HL-60 (cell line): Measurements from ENCODE around the gene GLRA1.
A peak's percentile ranks its signal among the peaks of the same experiment; 100 is the strongest.

Experiments
- DNase-seq, 2 experiments: peaks; one replicate each; pipeline ENCODE4 v3.0.0-alpha.2; 2010 to 2020; ENCODE audit warnings: low read depth in 1 of 2, low spot score in 1 of 2
- H3K27ac ChIP-seq: fragments of 250-450 bp; sonication (Bioruptor Pico); replicated peaks from 2 replicates; pipeline ENCODE4 v1.5.1; 2020; ENCODE audit warnings: mild to moderate bottlenecking, moderate library complexity
- H3K27me3 ChIP-seq: fragments of 250-450 bp; sonication (Bioruptor Pico); 2 replicates; pipeline ENCODE4 v1.5.1; 2021; ENCODE audit warnings: mild to moderate bottlenecking, moderate library complexity; ENCODE audit not compliant: insufficient read depth, poor library complexity, severe bottlenecking
- H3K4me3 ChIP-seq: replicated peaks from 2 replicates; pipeline ENCODE4 v1.5.1; 2011; ENCODE audit warnings: mild to moderate bottlenecking, control low read depth, low read length; ENCODE audit not compliant: insufficient read depth
- CTCF ChIP-seq: IDR thresholded peaks from one replicate; pipeline ENCODE4 v1.5.1; 2011; ENCODE audit warnings: low read length, control low read depth, inconsistent platforms; ENCODE audit not compliant: insufficient read depth
- GABPA ChIP-seq: IDR thresholded peaks from 2 replicates; pipeline ENCODE4 v1.6.1; 2012; ENCODE audit warnings: low read depth
- POLR2AphosphoS5 ChIP-seq: IDR thresholded peaks from 2 replicates; pipeline ENCODE4 v1.6.1; 2012; ENCODE audit warnings: low read depth
- REST ChIP-seq: IDR thresholded peaks from 2 replicates; pipeline ENCODE4 v1.6.1; 2012; ENCODE audit warnings: low read depth; ENCODE audit not compliant: insufficient replicate concordance
- SPI1 ChIP-seq: IDR thresholded peaks from 2 replicates; pipeline ENCODE4 v1.6.1; 2012; ENCODE audit warnings: low read depth, mild to moderate bottlenecking, borderline replicate concordance

The GLRA1 gene

GRCh38 chr5:151780348-151780747, 144.3 kb downstream of the GLRA1 start:
- TF ChIP-seq CTCF = no peak
- no peak for TF ChIP-seq POLR2AphosphoS5
- no peak for TF ChIP-seq SPI1
- no peak for TF ChIP-seq GABPA
- no peak for TF ChIP-seq REST

GRCh38 chr5:151779531-151780125, 145.0 kb downstream of the GLRA1 start:
- TF ChIP-seq CTCF (no peak), GABPA (no peak), POLR2AphosphoS5 (no peak)
- H3K4me3 ChIP-seq = no peak overlapping the region
- H3K27me3 ChIP-seq = no peaks in the 10 kb centered on the region
- no peak for DNase-seq
- H3K27ac ChIP-seq = no peak overlapping the region

More at GRCh38 chr5:151780348-151780747, 144.3 kb downstream of the GLRA1 start:
- peak in 1 of 2 experiments; percentile 12 for DNase-seq
- Histone ChIP-seq H3K4me3 (no peak overlapping the region), H3K27ac (no peak overlapping the region), H3K27me3 (no peaks in the 10 kb centered on the region)

GRCh38 chr5:151775025-151775606, 149.5 kb downstream of the GLRA1 start:
- Histone ChIP-seq H3K27ac (no peak overlapping the region), H3K27me3 (no peaks in the 10 kb centered on the region), H3K4me3 (peak overlapping the region; percentile 89; the same call in 1 of the 2 replicates)
- TF ChIP-seq REST (no peak), GABPA (no peak), POLR2AphosphoS5 (no peak), SPI1 (no peak), CTCF (no peak)
- no peak for DNase-seq

GRCh38 chr5:151773951-151774350, 150.7 kb downstream of the GLRA1 start:
- no peak for DNase-seq
- Histone ChIP-seq H3K4me3 (peak overlapping the region; percentile 89), H3K27me3 (no peaks in the 10 kb centered on the region), H3K27ac (peak overlapping the region; percentile 98; the same call in 1 of the 2 replicates)
- TF ChIP-seq GABPA (no peak), CTCF (no peak), POLR2AphosphoS5 (no peak), REST (no peak), SPI1 (no peak)
